Mucosa of rectum (tissue), 2 donors: ENCODE data around the gene LRRN1.
"Not testable (repeated sequence)": the region's sequence is repeated elsewhere in the genome, so short reads cannot be mapped to it uniquely, and the experiment has no call there.

Source experiments
- H3K27ac ChIP-seq, 2 donors: one replicate each; pipeline ENCODE4 v1.7.0; 2013; ENCODE audit warnings: inconsistent platforms in 2 of 2, low read depth in 2 of 2, low read length in 2 of 2
- H3K27me3 ChIP-seq, 2 donors: one replicate each; pipeline ENCODE4 v1.7.0; 2013; ENCODE audit warnings: low read length in 2 of 2; ENCODE audit not compliant: control insufficient read depth in 2 of 2, insufficient read depth in 2 of 2
- H3K36me3 ChIP-seq, 2 donors: one replicate each; pipeline ENCODE4 v1.7.0; 2013; ENCODE audit warnings: low read length in 2 of 2; ENCODE audit not compliant: control insufficient read depth in 2 of 2, insufficient read depth in 2 of 2
- H3K4me1 ChIP-seq, 2 donors: one replicate each; pipeline ENCODE4 v1.7.0; 2013; ENCODE audit warnings: low read length in 2 of 2, mild to moderate bottlenecking in 1 of 2; ENCODE audit not compliant: control insufficient read depth in 2 of 2, insufficient read depth in 2 of 2
- H3K4me3 ChIP-seq, 2 donors: one replicate each; pipeline ENCODE4 v1.7.0; 2013; ENCODE audit warnings: low read length in 2 of 2
- H3K9ac ChIP-seq, 2 donors: one replicate each; pipeline ENCODE4 v1.7.0; 2013; ENCODE audit warnings: low read length in 2 of 2, low read depth in 1 of 2, mild to moderate bottlenecking in 1 of 2
- H3K9me3 ChIP-seq, 2 donors: one replicate each; pipeline ENCODE4 v1.7.0; 2013; ENCODE audit warnings: low read length in 2 of 2; ENCODE audit not compliant: control insufficient read depth in 2 of 2
- donor health status: healthy.
- donor health status: Normal muscosa, but diverticular disease.

The LRRN1 gene

DNA sequence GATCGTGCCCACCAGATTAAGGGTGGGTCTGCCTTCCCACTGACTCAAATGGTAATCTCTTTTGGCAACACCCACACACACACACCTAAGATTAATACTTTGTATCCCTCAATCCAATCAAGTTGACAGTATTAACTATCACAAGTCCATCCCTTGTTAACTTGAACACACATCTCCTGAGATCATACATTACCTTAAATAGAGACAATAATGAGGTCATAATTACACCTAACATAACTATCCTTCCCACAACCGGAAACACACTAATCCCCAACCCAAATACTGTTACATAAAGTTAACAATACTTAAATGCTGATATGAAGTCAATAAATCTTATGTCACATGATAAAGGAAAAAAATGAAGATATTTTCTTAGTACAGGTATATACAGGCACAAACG is 29.2 kb downstream of the LRRN1 start:
- H3K9ac ChIP-seq, H3K36me3 ChIP-seq, H3K9me3 ChIP-seq, H3K27me3 ChIP-seq, H3K4me1 ChIP-seq, H3K27ac ChIP-seq, H3K4me3 ChIP-seq: not testable (repeated sequence)

DNA sequence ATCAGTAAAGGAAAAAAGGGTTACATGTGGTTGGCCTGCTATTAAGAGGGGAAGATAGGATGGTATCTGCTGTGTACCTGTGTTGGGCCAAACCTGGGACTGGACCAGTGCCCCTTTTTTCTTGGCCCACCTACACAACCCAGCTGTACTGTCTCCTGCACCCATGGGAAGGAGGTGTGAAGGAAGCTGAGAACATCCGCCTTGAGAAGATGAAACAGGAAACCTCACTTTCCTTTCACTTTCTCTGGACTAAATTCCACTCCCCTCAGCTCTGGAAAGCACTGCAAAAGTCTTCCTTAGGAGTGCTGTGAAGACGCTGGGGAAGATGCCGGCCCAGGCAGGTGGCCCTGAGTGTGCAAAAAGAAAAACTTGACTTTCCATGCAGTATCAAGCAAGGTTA is 37.6 kb downstream of the LRRN1 start:
- Histone ChIP-seq H3K4me1 (no peaks in the 10 kb centered on the region), H3K36me3 (no peaks in the 10 kb centered on the region), H3K27ac (no peak overlapping the region), H3K27me3 (no peaks in the 10 kb centered on the region), H3K9ac (no peak overlapping the region), H3K9me3 (no peaks in the 10 kb centered on the region), H3K4me3 (no peak overlapping the region)

DNA sequence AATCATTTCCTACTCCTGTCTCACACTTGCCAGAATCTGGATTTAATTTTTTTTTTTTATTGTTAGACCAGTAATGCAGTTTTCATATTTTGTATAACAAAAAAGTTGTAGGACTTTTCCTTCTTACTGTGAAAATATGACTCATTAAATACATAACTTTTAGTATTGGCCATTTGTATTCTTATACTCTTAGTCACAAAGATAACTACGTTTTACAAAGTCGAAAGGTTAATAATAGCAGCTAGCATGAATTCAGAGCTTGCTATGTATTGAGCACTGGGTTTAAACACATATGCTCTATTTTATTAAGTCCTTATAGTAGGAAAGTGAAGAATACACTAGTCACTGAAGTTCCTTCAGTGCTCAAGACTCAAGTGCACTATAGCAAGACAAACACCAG is 43.1 kb downstream of the LRRN1 start:
- Histone ChIP-seq H3K27me3 (no peaks in the 10 kb centered on the region), H3K27ac (no peak overlapping the region), H3K4me1 (no peaks in the 10 kb centered on the region), H3K4me3 (no peak overlapping the region), H3K9me3 (no peaks in the 10 kb centered on the region), H3K9ac (no peak overlapping the region), H3K36me3 (no peaks in the 10 kb centered on the region)

DNA sequence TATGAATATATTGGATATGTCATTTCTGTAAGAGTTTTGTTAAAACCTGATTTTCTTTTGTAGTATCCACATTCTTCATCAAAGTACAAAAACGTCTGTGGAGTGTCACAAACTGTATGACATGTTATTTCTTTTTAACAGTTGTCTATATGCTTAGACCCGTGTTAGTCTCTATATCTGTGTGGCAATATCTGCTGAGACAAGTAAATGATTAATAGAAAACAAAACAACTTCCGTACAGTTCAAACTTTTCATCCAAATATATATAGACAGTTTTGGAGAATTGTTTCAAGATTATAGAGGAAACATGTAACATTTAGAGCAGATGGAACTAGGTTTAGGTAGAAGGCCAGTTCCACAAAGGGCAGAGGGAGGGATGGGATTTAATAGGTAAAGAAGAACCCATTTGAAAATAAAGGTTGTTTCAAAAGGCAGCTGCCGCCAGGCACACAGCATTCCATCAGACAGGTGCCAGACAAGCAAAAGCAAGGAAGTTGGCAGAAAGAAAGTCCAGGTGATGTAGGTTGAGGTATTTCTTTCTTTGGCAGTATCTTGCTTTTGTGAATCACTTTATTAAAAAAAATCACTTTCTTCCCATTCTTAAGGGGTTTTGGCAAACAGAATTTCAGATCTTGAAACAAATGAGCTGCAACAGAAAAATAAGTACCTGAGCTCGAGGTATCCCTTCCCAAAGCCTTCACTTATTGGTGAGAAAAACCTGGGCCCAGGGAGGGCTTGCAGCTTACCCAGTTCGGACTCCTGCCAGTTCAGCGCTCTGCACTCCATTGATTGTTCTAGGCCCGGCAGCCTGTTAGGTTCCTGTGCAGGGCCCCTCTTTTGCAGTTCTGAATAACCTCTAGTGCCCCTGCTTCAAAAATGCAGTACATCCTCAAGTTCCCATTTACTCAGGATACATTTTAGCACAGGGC is 49.0 kb downstream of the LRRN1 start:
- Histone ChIP-seq H3K27me3 (no peaks in the 10 kb centered on the region), H3K4me1 (no peaks in the 10 kb centered on the region), H3K36me3 (no peaks in the 10 kb centered on the region), H3K27ac (no peak overlapping the region), H3K9me3 (no peaks in the 10 kb centered on the region), H3K9ac (no peak overlapping the region), H3K4me3 (no peak overlapping the region)

DNA sequence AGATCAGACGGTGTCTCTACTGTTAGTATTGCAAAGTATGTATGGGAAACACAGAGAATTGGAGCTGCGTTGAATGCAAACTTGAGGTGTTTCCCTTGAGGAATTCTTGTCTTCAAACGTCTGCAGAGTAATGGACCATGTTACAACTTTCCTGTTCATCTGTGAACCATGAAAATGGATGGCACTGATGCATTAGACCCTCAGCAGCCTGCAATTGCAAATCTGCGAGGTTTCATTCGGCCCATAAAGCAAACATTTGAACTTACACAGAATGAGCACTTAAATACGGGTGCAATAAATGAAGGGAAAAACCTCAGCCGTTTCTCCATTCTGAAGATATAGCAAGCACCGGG is 49.7 kb downstream of the LRRN1 start:
- Histone ChIP-seq H3K27ac (no peak overlapping the region), H3K4me1 (no peaks in the 10 kb centered on the region), H3K27me3 (no peaks in the 10 kb centered on the region), H3K9ac (no peak overlapping the region), H3K36me3 (no peaks in the 10 kb centered on the region), H3K9me3 (no peaks in the 10 kb centered on the region), H3K4me3 (no peak overlapping the region)

DNA sequence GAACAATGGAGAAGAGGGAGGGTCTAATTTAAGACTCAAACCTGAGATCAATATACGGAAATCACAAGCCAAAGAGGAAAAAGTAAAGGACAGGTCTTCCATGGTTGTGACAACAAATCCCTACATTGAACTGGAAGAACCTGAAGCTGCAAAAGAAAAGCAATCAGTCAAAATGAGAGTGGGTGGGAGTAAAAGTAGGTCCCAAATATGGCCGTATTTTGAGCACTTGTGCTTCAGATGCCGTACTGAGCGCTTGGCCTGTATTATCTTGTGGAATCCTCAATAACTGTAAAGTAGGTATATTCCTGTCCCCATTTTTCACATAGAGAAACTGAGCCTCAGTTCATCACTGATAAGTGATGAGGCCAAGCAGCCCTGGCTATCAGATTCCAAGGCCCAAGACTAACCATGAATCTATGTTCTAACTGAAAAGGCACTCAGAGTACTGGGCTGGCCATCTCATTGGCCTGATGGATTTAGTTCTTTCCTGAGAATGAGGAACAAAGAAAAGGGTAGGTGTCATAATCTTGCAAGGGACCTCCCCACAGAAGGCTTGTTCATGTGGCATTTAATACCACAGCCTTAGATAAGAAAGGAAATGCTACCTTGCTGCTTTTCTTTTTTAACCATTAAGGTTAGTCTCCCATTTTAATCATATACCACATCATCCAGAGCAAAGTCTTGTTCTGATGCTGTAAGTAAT is 52.5 kb downstream of the LRRN1 start:
- H3K27ac ChIP-seq: no peak overlapping the region
- H3K27me3 ChIP-seq: no peaks in the 10 kb centered on the region
- no peaks in the 10 kb centered on the region for H3K9me3 ChIP-seq
- no peak overlapping the region for H3K9ac ChIP-seq
- no peaks in the 10 kb centered on the region for H3K4me1 ChIP-seq
- no peaks in the 10 kb centered on the region for H3K36me3 ChIP-seq
- no peak overlapping the region for H3K4me3 ChIP-seq

DNA sequence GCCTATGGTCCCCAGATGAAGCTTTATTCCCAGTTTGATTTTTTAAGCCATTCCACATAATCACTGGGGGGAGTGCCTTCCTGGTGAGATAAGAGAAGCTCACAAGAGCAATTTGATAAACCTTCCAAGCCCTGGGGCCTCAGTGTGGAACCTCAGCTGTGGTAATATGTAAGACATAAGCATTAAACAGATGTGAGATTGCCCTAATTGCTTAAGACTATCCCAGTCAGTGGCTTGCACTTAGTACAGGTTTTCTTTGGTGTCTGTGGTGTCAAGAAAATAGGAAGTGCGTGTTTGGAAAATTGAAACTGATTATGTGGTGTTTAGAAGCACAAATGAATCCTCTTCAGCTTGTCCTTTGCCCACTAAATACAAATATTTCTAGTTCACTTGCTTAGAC is 54.3 kb downstream of the LRRN1 start:
- Histone ChIP-seq H3K9me3 (no peaks in the 10 kb centered on the region), H3K4me3 (no peak overlapping the region), H3K9ac (no peak overlapping the region), H3K4me1 (no peaks in the 10 kb centered on the region), H3K27me3 (no peaks in the 10 kb centered on the region), H3K36me3 (no peaks in the 10 kb centered on the region), H3K27ac (no peak overlapping the region)

DNA sequence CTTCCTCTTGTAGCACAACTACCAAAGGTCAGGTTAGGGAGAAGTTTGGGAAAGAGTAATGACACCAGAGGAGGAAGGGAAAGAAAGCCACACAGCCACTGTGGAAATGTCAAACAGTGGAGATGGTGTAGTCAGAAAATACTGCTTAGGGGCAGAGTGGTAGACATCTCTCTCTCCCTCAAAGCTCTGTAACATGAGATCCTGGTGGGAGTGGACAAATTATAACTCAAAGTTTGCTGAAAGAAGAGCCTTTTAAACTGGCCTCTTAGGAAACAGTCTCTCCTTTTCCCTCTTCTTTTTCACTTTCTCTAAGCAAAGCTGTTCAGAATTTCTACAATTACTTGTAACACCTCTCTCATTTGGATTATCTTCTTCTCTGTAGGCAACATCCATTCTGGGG is 55.8 kb downstream of the LRRN1 start:
- H3K27me3 ChIP-seq: no peaks in the 10 kb centered on the region
- no peak overlapping the region for H3K9ac ChIP-seq
- no peak overlapping the region for H3K27ac ChIP-seq
- no peaks in the 10 kb centered on the region for H3K4me1 ChIP-seq
- no peaks in the 10 kb centered on the region for H3K9me3 ChIP-seq
- H3K36me3 ChIP-seq: no peaks in the 10 kb centered on the region
- H3K4me3 ChIP-seq: no peak overlapping the region

DNA sequence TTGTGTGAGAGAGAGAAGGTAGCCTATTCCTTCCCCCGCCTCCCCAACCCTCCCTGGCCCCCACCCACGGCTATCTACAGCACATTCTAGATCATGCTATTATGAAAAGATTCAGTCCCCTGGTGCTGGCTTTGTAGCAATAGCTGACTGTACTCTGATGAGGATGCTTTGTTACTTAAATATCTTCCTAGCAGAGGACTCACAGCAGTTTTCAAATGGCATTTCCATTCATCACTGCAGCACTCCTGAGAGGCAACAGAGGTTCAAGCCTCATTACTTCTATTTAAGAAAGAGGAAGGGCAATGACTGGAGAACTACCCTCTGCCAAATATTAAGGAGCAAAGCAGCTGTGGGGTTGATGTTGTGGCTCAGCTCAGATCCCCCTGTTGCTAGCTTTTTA is 61.0 kb downstream of the LRRN1 start:
- Histone ChIP-seq H3K9me3 (no peaks in the 10 kb centered on the region), H3K4me3 (no peak overlapping the region), H3K27ac (no peak overlapping the region), H3K4me1 (no peaks in the 10 kb centered on the region), H3K27me3 (no peaks in the 10 kb centered on the region), H3K36me3 (no peaks in the 10 kb centered on the region), H3K9ac (no peak overlapping the region)

DNA sequence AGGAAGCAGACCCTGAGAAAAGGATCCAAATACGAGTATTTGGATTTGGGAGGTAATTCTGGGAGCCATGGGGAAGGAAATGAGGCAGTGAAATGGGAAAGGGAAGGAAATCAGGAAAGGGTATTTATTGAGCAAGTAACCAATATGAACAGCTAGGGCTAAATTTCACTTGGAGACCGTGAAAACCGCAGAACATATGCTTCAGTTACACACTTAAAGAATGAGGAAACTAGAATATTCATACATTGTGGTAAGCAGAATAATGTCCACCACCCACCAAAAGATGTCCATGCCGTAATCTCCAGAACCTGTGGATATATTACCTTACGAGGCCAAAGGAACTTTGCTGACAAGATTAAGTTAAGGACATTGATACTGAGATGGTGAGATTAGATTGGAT is 63.3 kb downstream of the LRRN1 start:
- Histone ChIP-seq H3K4me3 (no peak overlapping the region), H3K36me3 (no peaks in the 10 kb centered on the region), H3K9ac (no peak overlapping the region), H3K27me3 (no peaks in the 10 kb centered on the region), H3K4me1 (no peaks in the 10 kb centered on the region), H3K27ac (no peak overlapping the region), H3K9me3 (no peaks in the 10 kb centered on the region)
